Measurements from ENCODE around the gene ACSBG1. TPM values are rescaled to one million over a fixed set of nuclear protein-coding genes. Genes with fewer than 3 reads are reported as not detected.
A peak's percentile ranks its signal among the peaks of the same experiment; 100 is the strongest.

Gene ACSBG1
- 0.13 TPM for polyA plus RNA-seq (2013, experiment 1 of 2; ENCODE audit: insufficient read length)
- 0.05 TPM for polyA plus RNA-seq (2013, experiment 2 of 2; ENCODE audit: insufficient read length)

GRCh38 chr15:78234515-78235040, at the start of gene ACSBG1:
Gene ACSBG1 (minus strand): TSS chr15:78234565. CDS start chr15:78234501, 64 bp downstream.
- DNase-seq, result no peak

- no peak for DNase-seq
These were observed 48.0 kb upstream of the ACSBG1 start for GRCh38 chr15:78282324-78282723.

- peak; percentile 57 for DNase-seq
These were observed 46.1 kb upstream of the ACSBG1 start for GRCh38 chr15:78280319-78281072.

GRCh38 chr15:78276064-78276943, 41.9 kb upstream of the ACSBG1 start:
- DNase-seq, result no peak

GRCh38 chr15:78274994-78275393, 40.6 kb upstream of the ACSBG1 start:
- DNase-seq, result no peak

GRCh38 chr15:78272776-78273175, 38.4 kb upstream of the ACSBG1 start:
- no peak for DNase-seq

- DNase-seq, result no peak
These were observed 38.0 kb upstream of the ACSBG1 start for GRCh38 chr15:78272316-78272715.

GRCh38 chr15:78266806-78267205, 32.4 kb upstream of the ACSBG1 start:
- no peak for DNase-seq

- DNase-seq, result no peak
These were observed 31.9 kb upstream of the ACSBG1 start for GRCh38 chr15:78266229-78266628.

GRCh38 chr15:78265752-78266224, 31.4 kb upstream of the ACSBG1 start:
- peak; percentile 55 for DNase-seq

- DNase-seq, result no peak
These were observed 30.7 kb upstream of the ACSBG1 start for GRCh38 chr15:78265137-78265460.

GRCh38 chr15:78264304-78265136, 30.2 kb upstream of the ACSBG1 start, which contains the start of gene DNAJA4:
Gene DNAJA4 (plus strand): TSS chr15:78264562. CDS start chr15:78264764, 202 bp downstream.
- DNase-seq, result peak; percentile 46

- DNase-seq, result no peak
These were observed 29.5 kb upstream of the ACSBG1 start for GRCh38 chr15:78263907-78264303.

- DNase-seq, result no peak
These were observed 29.0 kb upstream of the ACSBG1 start for GRCh38 chr15:78263351-78263781.

- no peak for DNase-seq
These were observed 26.7 kb upstream of the ACSBG1 start for GRCh38 chr15:78261062-78261461.

- DNase-seq, result no peak
These were observed 26.1 kb upstream of the ACSBG1 start for GRCh38 chr15:78260489-78260888.

- DNase-seq, result no peak
These were observed 24.9 kb upstream of the ACSBG1 start for GRCh38 chr15:78259232-78259631.

- DNase-seq, result no peak
These were observed 23.3 kb upstream of the ACSBG1 start for GRCh38 chr15:78257681-78258080.

- no peak for DNase-seq
These were observed 21.7 kb upstream of the ACSBG1 start for GRCh38 chr15:78256044-78256437.

- DNase-seq, result no peak
These were observed 21.2 kb upstream of the ACSBG1 start for GRCh38 chr15:78255421-78256043.

GRCh38 chr15:78251136-78251535, 16.8 kb upstream of the ACSBG1 start:
- no peak for DNase-seq

- DNase-seq, result no peak
These were observed 14.8 kb upstream of the ACSBG1 start for GRCh38 chr15:78249131-78249530.
